OCI-LY7 (cell line): ENCODE measurements around the gene ECHDC1. TPM values are rescaled to one million over a fixed set of nuclear protein-coding genes. Genes with fewer than 3 reads are reported as not detected.

Experiments
- BruUV-seq: library from RNA; stranded (reverse); fragments of 400-500 nt; replicated peaks from 2 replicates; lab custom pipeline; 2021; lab: Mats Ljungman, UMichigan
- CTCF ChIA-PET: fragments of 300-600 bp; sonication (Branson Sonifier 250); formaldehyde crosslinking; loops from one replicate; lab custom pipeline; 2022; ENCODE audit warnings: antibody characterized with exemption; ENCODE audit not compliant: unreplicated experiment; lab: Charles Lee
- POLR2A ChIA-PET: fragments of 300-600 bp; sonication (Branson Sonifier 250); formaldehyde crosslinking; loops from one replicate; lab custom pipeline; 2022; ENCODE audit warnings: antibody characterized with exemption; lab: Charles Lee
- DNase-seq: peaks from one replicate; pipeline ENCODE4 v3.0.0-alpha.2; 2015; ENCODE audit warnings: low spot score
- H2AFZ ChIP-seq: fragments of 200-600 bp; sonication (generic), shearing (Covaris generic); 2 replicates; pipeline ENCODE4 v1.6.1; 2014; ENCODE audit warnings: mild to moderate bottlenecking, antibody characterized with exemption, low read length, moderate library complexity
- H3K27ac ChIP-seq: fragments of 200-600 bp; sonication (generic); 2 replicates; pipeline ENCODE4 v1.5.1; 2014; ENCODE audit warnings: mixed run types, low read depth, mild to moderate bottlenecking, moderate library complexity, low read length, inconsistent platforms; ENCODE audit not compliant: poor library complexity, severe bottlenecking
- H3K36me3 ChIP-seq: fragments of 200-600 bp; sonication (generic); 2 replicates; pipeline ENCODE4 v1.6.1; 2014; ENCODE audit warnings: mild to moderate bottlenecking, antibody characterized with exemption, low read length, moderate library complexity, mixed read lengths; ENCODE audit not compliant: insufficient read depth
- H3K4me1 ChIP-seq: fragments of 200-600 bp; sonication (generic); 2 replicates; pipeline ENCODE4 v1.5.1; 2014; ENCODE audit warnings: mild to moderate bottlenecking, low read length; ENCODE audit not compliant: insufficient read depth, poor library complexity, severe bottlenecking
- H3K4me2 ChIP-seq: fragments of 200-600 bp; sonication (generic); 2 replicates; pipeline ENCODE4 v1.6.1; 2014; ENCODE audit warnings: mild to moderate bottlenecking, low read length
- H3K4me3 ChIP-seq: fragments of 200-600 bp; sonication (generic); 2 replicates; pipeline ENCODE4 v1.5.1; 2014; ENCODE audit warnings: mild to moderate bottlenecking, low read depth, low read length; ENCODE audit not compliant: poor library complexity, severe bottlenecking
- H3K79me2 ChIP-seq: fragments of 200-600 bp; sonication (generic); 2 replicates; pipeline ENCODE4 v1.6.1; 2016; ENCODE audit warnings: low read depth, mild to moderate bottlenecking, low read length, moderate library complexity, mixed read lengths; ENCODE audit not compliant: insufficient read depth
- H3K9me2 ChIP-seq: fragments of 200-600 bp; sonication (generic); 2 replicates; pipeline ENCODE4 v1.6.1; 2016; ENCODE audit warnings: mild to moderate bottlenecking, low read length, mixed read lengths; ENCODE audit not compliant: insufficient read depth
- H3K9me3 ChIP-seq: fragments of 200-600 bp; sonication (generic); 2 replicates; pipeline ENCODE4 v1.6.1; 2014; ENCODE audit warnings: mild to moderate bottlenecking, mixed run types, low read length, mixed read lengths
- H4K20me1 ChIP-seq: fragments of 200-600 bp; sonication (generic); 2 replicates; pipeline ENCODE4 v1.6.1; 2014; ENCODE audit warnings: mild to moderate bottlenecking, antibody characterized with exemption, low read length, moderate library complexity, mixed read lengths; ENCODE audit not compliant: insufficient read depth
- EZH2phosphoT487 ChIP-seq: fragments of 200-600 bp; sonication (generic); IDR thresholded peaks from 2 replicates; pipeline ENCODE4 v1.6.1; 2018; ENCODE audit warnings: low read depth, borderline replicate concordance, mild to moderate bottlenecking, mixed run types, antibody characterized with exemption, low read length, moderate library complexity, mixed read lengths
- intact Hi-C: fragments of 100-400 bp; cut with micrococcal nuclease; formaldehyde crosslinking; loops from one replicate; pipeline ENCODE4 v1.10.0; 2022; ENCODE audit not compliant: unreplicated experiment
- small RNA-seq: library from RNA; depleted of rRNA; stranded (forward); fragments of <200 nt; gene quantifications from one replicate; pipeline ENCODE3, GENCODE V24; 2014
- total RNA-seq, 2 experiments: library from RNA; depleted of rRNA in 1 of 2; stranded (reverse); fragments of >200 nt in 1 of 2; shearing (Covaris generic) in 1 of 2; gene quantifications; 2 replicates each; pipeline ENCODE4 v1.2.3, GENCODE V29; 2014 to 2022
- TF ChIP-seq, protein P1 (sequence below): fragments of 200-600 bp; sonication (generic); conservative IDR thresholded peaks from 2 replicates; pipeline ENCODE4 v1.5.1; 2014; ENCODE audit warnings: mild to moderate bottlenecking, antibody characterized with exemption, low read length, moderate library complexity, mixed read lengths

The ECHDC1 gene
- total RNA-seq, 2 experiments from 2014 or later = 18.6 to 41.9 TPM

DNA sequence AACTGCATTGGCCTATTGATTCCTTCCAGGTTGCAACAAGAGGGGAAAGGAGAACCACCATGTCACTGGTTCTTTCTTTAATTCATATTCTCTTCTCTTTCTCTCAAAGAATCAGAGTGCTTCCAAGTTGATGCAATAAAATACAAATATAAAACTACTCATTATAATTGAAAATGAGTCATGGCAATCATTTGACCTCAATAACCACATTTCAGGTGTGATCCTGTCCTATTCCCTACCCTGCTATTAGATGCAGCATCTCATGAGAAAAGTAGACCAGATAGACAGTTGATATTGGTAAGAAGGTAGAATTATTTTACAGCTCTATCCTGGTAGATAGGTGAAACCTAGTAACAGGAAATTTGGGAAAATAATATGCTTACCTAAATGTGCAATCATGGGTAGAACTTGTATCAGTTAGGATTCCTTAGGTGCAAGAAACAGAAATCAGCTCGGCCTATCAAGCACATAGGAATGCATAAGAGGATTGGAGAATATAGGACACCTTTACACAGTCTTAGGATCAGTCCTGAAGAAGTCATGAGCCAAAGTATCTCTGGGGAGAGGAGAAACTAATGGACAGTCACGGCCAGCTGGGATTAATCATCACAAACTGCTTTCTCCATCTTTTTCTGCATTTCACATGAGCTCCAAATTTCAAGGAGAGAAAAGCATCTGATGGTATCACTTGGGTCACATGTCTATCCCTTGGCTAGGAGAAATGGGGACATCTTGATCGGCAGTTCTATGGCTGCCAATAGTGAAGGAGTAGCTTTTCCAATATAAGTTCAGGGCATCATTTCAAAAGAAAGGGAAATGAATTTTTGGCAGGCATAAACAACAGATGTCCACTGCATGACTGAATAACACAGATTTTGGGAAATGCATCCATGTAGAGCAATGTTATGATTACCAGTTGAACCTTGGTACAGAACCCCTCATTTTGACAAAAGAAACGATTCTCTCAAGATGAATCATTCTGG lies 96.0 kb downstream of the ECHDC1 start:
- intact Hi-C loops = no loop called here

DNA sequence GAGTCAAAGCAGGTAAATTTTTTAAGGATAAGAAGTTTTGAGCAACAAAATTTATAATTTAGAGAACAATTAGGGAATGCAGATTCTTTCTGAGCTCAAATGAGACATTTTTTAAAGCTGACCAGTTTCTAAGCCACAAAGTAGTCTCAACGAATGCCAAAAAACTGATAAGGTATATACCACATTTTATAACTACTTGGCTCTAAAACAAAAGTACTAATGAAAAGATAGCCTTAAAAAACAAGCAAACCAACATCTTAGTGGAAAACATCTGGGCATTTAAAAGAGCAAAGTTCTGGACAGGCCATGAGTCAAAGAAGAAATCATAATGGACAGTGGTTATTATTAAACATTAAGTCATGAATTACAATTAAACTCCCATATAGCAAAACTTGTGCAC lies 99.9 kb downstream of the ECHDC1 start:
- Histone ChIP-seq H3K27ac (no peak overlapping the region), H2AFZ (no peak overlapping the region), H4K20me1 (no peaks in the 10 kb centered on the region), H3K9me2 (no peaks in the 10 kb centered on the region), H3K4me1 (no peaks in the 10 kb centered on the region), H3K4me2 (no peak overlapping the region), H3K9me3 (no peaks in the 10 kb centered on the region), H3K36me3 (no peaks in the 10 kb centered on the region), H3K79me2 (no peaks in the 10 kb centered on the region), H3K4me3 (no peak overlapping the region)
- no peak for DNase-seq
- intact Hi-C loops = no loop called here
- POLR2A ChIA-PET = no interaction called here
- BruUV-seq = no TSS peak
- TF ChIP-seq, protein P1, sequence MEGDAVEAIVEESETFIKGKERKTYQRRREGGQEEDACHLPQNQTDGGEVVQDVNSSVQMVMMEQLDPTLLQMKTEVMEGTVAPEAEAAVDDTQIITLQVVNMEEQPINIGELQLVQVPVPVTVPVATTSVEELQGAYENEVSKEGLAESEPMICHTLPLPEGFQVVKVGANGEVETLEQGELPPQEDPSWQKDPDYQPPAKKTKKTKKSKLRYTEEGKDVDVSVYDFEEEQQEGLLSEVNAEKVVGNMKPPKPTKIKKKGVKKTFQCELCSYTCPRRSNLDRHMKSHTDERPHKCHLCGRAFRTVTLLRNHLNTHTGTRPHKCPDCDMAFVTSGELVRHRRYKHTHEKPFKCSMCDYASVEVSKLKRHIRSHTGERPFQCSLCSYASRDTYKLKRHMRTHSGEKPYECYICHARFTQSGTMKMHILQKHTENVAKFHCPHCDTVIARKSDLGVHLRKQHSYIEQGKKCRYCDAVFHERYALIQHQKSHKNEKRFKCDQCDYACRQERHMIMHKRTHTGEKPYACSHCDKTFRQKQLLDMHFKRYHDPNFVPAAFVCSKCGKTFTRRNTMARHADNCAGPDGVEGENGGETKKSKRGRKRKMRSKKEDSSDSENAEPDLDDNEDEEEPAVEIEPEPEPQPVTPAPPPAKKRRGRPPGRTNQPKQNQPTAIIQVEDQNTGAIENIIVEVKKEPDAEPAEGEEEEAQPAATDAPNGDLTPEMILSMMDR = no peak
- no peak for TF ChIP-seq EZH2phosphoT487
- CTCF ChIA-PET = no interaction called here

More for the DNA sequence above, 96.0 kb downstream of the ECHDC1 start:
- Histone ChIP-seq H3K36me3 (no peaks in the 10 kb centered on the region), H3K4me2 (no peak overlapping the region), H3K9me3 (no peaks in the 10 kb centered on the region), H3K79me2 (no peaks in the 10 kb centered on the region), H3K9me2 (no peaks in the 10 kb centered on the region), H4K20me1 (no peaks in the 10 kb centered on the region), H3K4me3 (no peak overlapping the region), H3K4me1 (no peaks in the 10 kb centered on the region), H3K27ac (no peak overlapping the region), H2AFZ (no peak overlapping the region)
- CTCF ChIA-PET = no interaction called here
- BruUV-seq = no TSS peak
- POLR2A ChIA-PET = interaction anchor here (0.7 kb wide), 1 partner anchor 1016 kb away, joined by 3 read pairs; no protein-coding TSS in a partner anchor
- DNase-seq = no peak
- TF ChIP-seq, protein P1 = no peak
- no peak for TF ChIP-seq EZH2phosphoT487

Small RNAs within 50 kb of the gene (small RNA-seq; reads per million reads assigned to genes)
- gene RNA5SP217 = 0.36 reads per million

Other genes starting within 250 kb of the ECHDC1 start
- not detected in 2 replicates for gene RSPO3, start 224.9 kb downstream of the ECHDC1 start, total RNA-seq (2014; rRNA removed; shearing (Covaris generic))
- gene RSPO3, start 224.9 kb downstream of the ECHDC1 start, total RNA-seq (2022) = not detected in 2 replicates
- gene RNF146, start 76.7 kb downstream of the ECHDC1 start, total RNA-seq (2014; rRNA removed; shearing (Covaris generic)) = 11.1 and 16.2 TPM in 2 replicates
- gene RNF146, start 76.7 kb downstream of the ECHDC1 start, total RNA-seq (2022) = 26.3 and 31.1 TPM in 2 replicates
- gene KIAA0408, start 115.8 kb upstream of the ECHDC1 start, total RNA-seq (2014; rRNA removed; shearing (Covaris generic)) = 0.44 TPM in 1 of 2 replicates, not detected in the other
- gene KIAA0408, start 115.8 kb upstream of the ECHDC1 start, total RNA-seq (2022) = 0.46 and 0.74 TPM in 2 replicates
- not detected in 2 replicates for gene C6orf58, start 233.6 kb upstream of the ECHDC1 start, total RNA-seq (2014; rRNA removed; shearing (Covaris generic))
- gene C6orf58, start 233.6 kb upstream of the ECHDC1 start, total RNA-seq (2022) = not detected in 2 replicates